Uterus (tissue), 4 donors: Measurements from ENCODE around the gene DAND5. TPM values are rescaled to one million over a fixed set of nuclear protein-coding genes. Genes with fewer than 3 reads are reported as not detected.

Source experiments
- DNase-seq, 2 donors: peaks; one replicate each; pipeline ENCODE4 v3.0.0-alpha.2; 2019 to 2020
- H3K27ac ChIP-seq, 2 donors: fragments of 200-600 bp; sonication (generic); 1 replicate in 1 of 2; 2 replicates in 1 of 2; pipeline ENCODE4 v1.5.1; 2016 to 2018
- H3K27me3 ChIP-seq, 2 donors: fragments of 200-600 bp; sonication (generic); one replicate each; pipeline ENCODE4 v1.5.1; 2018 to 2019; ENCODE audit warnings: control low read depth in 1 of 2
- H3K36me3 ChIP-seq, 2 donors: fragments of 200-600 bp; sonication (generic); one replicate each; pipeline ENCODE4 v1.5.1; 2019; ENCODE audit warnings: control low read depth in 1 of 2
- H3K4me1 ChIP-seq, 2 donors: fragments of 200-600 bp; sonication (generic); one replicate each; pipeline ENCODE4 v1.5.1; 2018 to 2019; ENCODE audit warnings: control low read depth in 1 of 2
- H3K4me3 ChIP-seq, 2 donors: fragments of 200-600 bp; sonication (generic); 1 replicate in 1 of 2; 2 replicates in 1 of 2; pipeline ENCODE4 v1.5.1; 2018 to 2019; ENCODE audit warnings: mild to moderate bottlenecking in 1 of 2
- H3K9me3 ChIP-seq, 2 donors: fragments of 200-600 bp; sonication (generic); one replicate each; pipeline ENCODE4 v1.5.1; 2019; ENCODE audit warnings: control low read depth in 1 of 2
- CTCF ChIP-seq, 4 experiments: fragments of 200-600 bp in 2 of 4; fragments of 450-650 bp in 2 of 4; sonication (generic) in 2 of 4; IDR thresholded peaks; one replicate each; pipeline ENCODE4 v1.5.1; 2016 to 2019; ENCODE audit warnings: antibody characterized with exemption in 4 of 4, mild to moderate bottlenecking in 2 of 4, moderate library complexity in 1 of 4
- POLR2A ChIP-seq, 2 donors: fragments of 450-650 bp; IDR thresholded peaks; one replicate each; pipeline ENCODE4 v1.6.1; 2016; ENCODE audit warnings: antibody characterized with exemption in 2 of 2, mild to moderate bottlenecking in 1 of 2, moderate library complexity in 1 of 2
- intact Hi-C: fragments of 100-400 bp; cut with DNase I; formaldehyde crosslinking; loops from one replicate; pipeline ENCODE4 v1.15.1; 2023; ENCODE audit warnings: low total_unique reads
- total RNA-seq, 4 donors: library from RNA; depleted of rRNA in 3 of 4; stranded (reverse); fragments of >200 nt in 3 of 4; gene quantifications; one replicate each; pipeline versions ENCODE4 v1.1.0 to v1.2.4, GENCODE V29; 2014 to 2023
- donor health status: DM: yes; HTN: yes; CAD: no.

The DAND5 gene
- total RNA-seq, 4 donors from 2014 or later, result 0.14 TPM; not detected in 3

GRCh38 chr19:13010038-13010991 lies 40.9 kb downstream of the DAND5 start:
- Histone ChIP-seq H3K4me3 (peak overlapping the region in 1 of 2 donors; percentile 12), H3K9me3 (no peaks in the 10 kb centered on the region), H3K27me3 (no peaks in the 10 kb centered on the region), H3K27ac (peak overlapping the region; percentile 95 to 99), H3K4me1 (peaks cover 8 to 52% of the 10 kb centered on the region in 2 donors), H3K36me3 (no peaks in the 10 kb centered on the region)
- peak; percentile 64 to 72 for DNase-seq
- no peak for TF ChIP-seq POLR2A (IDR thresholded peaks at IDR 0.05)
- TF ChIP-seq CTCF (IDR thresholded peaks at IDR 0.05), result no peak
- intact Hi-C loops, result no loop called here

GRCh38 chr19:13010992-13011652 lies 41.7 kb downstream of the DAND5 start:
- Histone ChIP-seq H3K27ac (peak overlapping the region; percentile 95 to 99), H3K9me3 (no peaks in the 10 kb centered on the region), H3K27me3 (no peaks in the 10 kb centered on the region), H3K36me3 (no peaks in the 10 kb centered on the region), H3K4me1 (peaks cover 8 to 46% of the 10 kb centered on the region in 2 donors), H3K4me3 (peak overlapping the region; percentile 6 to 12)
- TF ChIP-seq POLR2A (IDR thresholded peaks at IDR 0.05), result no peak
- TF ChIP-seq CTCF (IDR thresholded peaks at IDR 0.05), result no peak
- peak in 1 of 2 donors; percentile 49 for DNase-seq
- intact Hi-C loops, result no loop called here

GRCh38 chr19:13011653-13012389 lies 42.4 kb downstream of the DAND5 start:
- peak overlapping the region; percentile 95 to 99 for H3K27ac ChIP-seq
- peak overlapping the region; percentile 39 to 42 for H3K4me3 ChIP-seq
- intact Hi-C loops, result no loop called here
- TF ChIP-seq CTCF (IDR thresholded peaks at IDR 0.05) (no peak), POLR2A (IDR thresholded peaks at IDR 0.05) (no peak)
- no peaks in the 10 kb centered on the region for H3K27me3 ChIP-seq
- H3K4me1 ChIP-seq, result peaks cover 8 to 40% of the 10 kb centered on the region in 2 donors
- H3K9me3 ChIP-seq, result no peaks in the 10 kb centered on the region
- H3K36me3 ChIP-seq, result no peaks in the 10 kb centered on the region
- DNase-seq, result peak in 1 of 2 donors; percentile 46

- H3K4me3 ChIP-seq, result peak overlapping the region; percentile 39 to 42
- peaks cover 8 to 41% of the 10 kb centered on the region in 2 donors for H3K4me1 ChIP-seq
- no peak for DNase-seq
- intact Hi-C loops, result no loop called here
- H3K27ac ChIP-seq, result peak overlapping the region; percentile 95 to 99
- H3K9me3 ChIP-seq, result no peaks in the 10 kb centered on the region
- TF ChIP-seq POLR2A (IDR thresholded peaks at IDR 0.05) (no peak), CTCF (IDR thresholded peaks at IDR 0.05) (no peak)
- H3K36me3 ChIP-seq, result no peaks in the 10 kb centered on the region
- no peaks in the 10 kb centered on the region for H3K27me3 ChIP-seq
Measured at GRCh38 chr19:13012390-13012689, 43.0 kb downstream of the DAND5 start.
